GM12872 (cell line): Measurements from ENCODE around the gene PDZD4.

Experiments
- TF ChIP-seq, protein P1 (sequence below): IDR thresholded peaks from 3 replicates; pipeline ENCODE4 v1.5.1; 2011; ENCODE audit warnings: low read depth, mild to moderate bottlenecking, low read length, moderate library complexity; ENCODE audit not compliant: insufficient read depth

Gene PDZD4, protein sequence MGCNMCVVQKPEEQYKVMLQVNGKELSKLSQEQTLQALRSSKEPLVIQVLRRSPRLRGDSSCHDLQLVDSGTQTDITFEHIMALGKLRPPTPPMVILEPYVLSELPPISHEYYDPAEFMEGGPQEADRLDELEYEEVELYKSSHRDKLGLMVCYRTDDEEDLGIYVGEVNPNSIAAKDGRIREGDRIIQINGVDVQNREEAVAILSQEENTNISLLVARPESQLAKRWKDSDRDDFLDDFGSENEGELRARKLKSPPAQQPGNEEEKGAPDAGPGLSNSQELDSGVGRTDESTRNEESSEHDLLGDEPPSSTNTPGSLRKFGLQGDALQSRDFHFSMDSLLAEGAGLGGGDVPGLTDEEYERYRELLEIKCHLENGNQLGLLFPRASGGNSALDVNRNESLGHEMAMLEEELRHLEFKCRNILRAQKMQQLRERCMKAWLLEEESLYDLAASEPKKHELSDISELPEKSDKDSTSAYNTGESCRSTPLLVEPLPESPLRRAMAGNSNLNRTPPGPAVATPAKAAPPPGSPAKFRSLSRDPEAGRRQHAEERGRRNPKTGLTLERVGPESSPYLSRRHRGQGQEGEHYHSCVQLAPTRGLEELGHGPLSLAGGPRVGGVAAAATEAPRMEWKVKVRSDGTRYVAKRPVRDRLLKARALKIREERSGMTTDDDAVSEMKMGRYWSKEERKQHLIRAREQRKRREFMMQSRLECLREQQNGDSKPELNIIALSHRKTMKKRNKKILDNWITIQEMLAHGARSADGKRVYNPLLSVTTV

DNA sequence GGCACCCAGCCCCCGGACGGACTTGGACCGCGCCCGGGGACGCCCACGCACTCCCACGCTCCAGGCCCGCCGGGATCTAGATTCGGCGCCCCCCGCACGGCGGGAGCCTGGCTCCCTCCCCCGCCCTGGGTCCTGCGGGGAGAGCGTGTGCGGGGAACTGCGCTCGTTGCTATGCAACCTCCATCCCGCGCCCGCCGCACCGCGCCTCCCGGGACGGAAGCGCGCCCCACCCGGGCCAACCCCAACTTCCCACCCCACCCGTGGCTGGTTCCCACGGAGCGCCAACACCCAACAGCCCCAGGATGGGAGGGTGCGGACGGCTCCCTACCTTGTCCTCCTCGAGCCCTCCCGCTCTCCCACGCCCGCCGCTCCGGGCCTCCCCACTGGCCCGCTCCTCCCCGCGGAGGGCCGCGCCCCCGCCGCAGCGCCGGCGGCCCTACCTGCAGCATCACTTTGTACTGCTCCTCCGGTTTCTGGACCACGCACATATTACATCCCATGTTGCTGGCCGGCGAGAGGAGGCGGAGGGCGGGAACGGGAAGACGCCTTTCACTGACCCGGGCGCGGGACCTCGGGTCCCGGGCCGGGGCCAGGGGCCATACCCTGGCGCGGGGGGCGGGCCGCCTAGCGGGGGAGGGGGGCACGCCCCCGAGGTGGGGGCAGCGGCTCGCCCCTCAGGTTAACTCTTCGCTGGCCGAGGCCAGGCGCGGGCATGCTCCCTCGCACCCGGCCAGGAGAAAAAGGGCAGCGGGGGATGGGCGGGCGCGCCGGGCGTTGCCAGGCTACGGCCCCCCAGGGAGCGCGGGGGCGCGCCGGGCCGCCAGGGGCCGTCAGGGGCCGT is at the start of gene PDZD4:
Gene PDZD4 (minus strand): TSS at position 746 of the 841 bp plus-strand sequence. CDS start 246 bp downstream, at position 500.
- TF ChIP-seq, protein P1, sequence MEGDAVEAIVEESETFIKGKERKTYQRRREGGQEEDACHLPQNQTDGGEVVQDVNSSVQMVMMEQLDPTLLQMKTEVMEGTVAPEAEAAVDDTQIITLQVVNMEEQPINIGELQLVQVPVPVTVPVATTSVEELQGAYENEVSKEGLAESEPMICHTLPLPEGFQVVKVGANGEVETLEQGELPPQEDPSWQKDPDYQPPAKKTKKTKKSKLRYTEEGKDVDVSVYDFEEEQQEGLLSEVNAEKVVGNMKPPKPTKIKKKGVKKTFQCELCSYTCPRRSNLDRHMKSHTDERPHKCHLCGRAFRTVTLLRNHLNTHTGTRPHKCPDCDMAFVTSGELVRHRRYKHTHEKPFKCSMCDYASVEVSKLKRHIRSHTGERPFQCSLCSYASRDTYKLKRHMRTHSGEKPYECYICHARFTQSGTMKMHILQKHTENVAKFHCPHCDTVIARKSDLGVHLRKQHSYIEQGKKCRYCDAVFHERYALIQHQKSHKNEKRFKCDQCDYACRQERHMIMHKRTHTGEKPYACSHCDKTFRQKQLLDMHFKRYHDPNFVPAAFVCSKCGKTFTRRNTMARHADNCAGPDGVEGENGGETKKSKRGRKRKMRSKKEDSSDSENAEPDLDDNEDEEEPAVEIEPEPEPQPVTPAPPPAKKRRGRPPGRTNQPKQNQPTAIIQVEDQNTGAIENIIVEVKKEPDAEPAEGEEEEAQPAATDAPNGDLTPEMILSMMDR, result no peak

DNA sequence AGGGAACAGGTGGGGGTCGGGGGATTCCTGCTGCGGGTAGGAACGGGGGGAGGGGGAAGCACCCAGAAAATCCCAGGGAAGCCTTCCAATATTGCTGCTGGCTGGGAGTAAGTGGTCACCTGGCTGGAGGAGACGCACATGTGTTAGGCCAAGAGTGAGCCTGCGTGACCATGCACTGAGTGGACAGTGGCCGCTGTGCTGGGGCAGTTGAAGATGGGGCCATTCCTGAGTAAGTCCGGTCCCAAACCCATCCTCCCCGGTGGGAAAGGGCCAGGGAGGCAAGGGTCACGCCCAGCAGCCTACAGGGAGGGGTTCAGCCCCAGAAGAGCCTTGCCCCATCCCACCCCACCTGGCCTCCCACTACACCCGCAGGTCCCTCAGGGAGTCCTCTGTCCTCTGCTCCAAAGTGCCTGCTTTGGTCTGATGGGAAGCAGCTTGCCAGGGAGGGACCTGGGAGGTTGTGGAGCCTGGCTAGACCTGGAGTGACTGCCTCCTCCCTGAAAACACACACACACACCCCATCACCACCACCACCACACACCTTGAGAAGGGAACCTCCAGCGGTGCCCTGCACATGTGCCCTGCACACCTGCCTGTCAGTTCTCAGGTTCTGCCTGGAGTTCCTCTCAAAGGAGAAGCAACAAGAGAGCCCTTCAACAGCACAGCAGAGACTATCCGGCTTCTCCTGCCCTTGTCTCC is 49.5 kb upstream of the PDZD4 start:
- TF ChIP-seq, protein P1, result no peak

DNA sequence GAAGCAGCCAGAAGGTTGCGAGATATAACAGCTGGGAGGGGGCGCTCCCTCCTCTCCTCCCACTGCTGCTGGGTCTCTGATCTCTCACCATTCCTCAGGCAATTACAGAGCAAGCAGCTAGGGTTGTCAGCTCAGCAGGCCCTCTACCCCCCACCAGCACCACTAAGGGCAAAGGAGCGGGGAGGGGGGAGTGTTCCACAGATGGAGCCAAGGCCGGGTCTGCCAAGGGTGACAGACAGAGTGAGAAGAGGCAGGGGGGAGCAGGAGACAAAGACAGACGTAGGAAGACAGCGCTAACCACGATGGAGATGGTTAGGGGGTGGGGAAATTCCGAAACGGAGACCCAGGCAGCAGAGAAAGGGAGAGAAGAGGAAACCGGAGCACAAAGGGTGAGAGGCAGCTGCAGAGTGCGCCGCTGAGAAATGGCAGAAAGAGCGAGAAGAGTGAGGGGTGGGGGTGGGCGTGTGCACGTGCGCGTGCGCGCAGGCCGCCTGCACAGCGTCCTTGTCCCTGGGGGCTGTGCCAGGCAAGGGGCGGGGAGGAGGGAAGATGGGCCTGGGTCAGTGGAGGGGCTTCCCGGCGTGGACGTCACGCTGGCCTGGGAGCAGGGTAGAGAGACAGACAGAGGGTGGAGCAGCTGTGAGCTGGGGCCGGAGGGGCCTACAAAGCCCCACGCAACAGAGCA is 48.8 kb upstream of the PDZD4 start:
- TF ChIP-seq, protein P1, result no peak

DNA sequence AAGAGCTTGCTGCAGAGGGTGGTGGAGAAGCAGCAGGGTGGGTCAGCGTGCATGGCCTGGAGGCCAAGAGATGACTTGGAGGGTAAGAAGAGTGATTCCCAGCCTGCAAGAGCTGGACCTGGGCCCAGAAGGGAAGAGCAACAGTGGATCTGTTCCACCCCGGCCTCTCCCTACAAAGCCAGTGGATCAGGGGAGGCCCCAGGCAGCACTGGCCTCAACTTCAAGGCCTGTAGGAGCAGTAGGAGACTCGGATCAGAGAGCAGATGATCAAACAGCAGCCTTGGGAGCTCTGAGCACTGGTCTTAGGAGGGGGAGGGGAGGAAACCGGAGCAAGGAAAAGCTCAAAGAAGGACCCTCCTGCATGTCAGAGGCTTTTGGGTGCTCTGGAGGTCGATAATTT is 48.0 kb upstream of the PDZD4 start:
- TF ChIP-seq, protein P1, result no peak

DNA sequence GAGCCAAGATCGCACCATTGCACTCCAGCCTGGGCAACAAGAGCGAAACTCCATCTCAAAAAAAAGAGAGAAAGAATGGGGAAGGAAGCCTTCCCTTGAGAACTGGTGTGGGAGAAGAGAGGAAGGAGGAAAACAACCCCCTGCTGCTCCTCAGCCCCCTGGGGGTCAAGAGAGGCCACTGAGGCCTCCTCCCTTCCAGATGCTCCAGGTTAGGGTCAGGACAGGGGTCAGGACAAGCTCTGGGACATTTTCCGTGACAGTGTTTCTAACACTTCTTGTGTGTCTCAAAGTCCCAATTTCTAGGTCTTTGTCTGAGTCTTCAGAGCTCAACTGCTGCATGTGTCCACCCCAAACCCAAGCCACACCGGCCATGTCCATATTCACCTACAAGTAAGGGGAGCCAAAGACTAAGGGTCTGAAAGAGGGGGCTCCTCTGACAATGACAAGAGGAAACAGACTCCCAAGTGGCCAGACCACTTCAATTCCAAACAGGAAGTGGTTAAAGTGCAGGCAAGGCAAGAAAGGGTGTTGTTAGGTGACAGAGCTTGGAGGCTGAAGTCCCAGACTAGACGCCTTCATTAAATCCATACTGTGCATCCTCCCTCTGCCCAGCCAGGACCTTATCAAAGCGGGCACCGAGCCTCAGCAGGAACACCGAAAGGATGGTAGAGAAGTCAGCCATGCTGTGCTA is 47.4 kb upstream of the PDZD4 start:
- TF ChIP-seq, protein P1, result no peak

DNA sequence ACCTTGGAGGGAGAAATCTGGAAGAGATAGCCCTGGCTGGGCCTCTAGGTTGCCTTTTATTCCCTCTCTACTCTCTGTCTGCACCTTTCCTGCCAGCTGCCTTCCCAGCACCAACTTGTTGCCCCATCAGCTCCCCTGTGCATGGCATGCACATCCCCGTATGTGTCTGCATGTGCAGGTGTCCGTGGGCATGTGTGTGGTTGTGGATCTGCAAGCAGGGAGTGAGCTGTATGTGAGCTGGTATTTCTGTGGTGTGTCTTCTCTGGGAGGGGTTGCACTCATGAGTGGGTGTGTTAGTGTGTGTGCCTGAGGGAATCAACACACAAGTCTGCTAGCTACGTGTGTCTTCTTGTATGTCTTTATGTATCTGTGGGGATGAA is 45.8 kb upstream of the PDZD4 start:
- TF ChIP-seq, protein P1, result no peak
